Astrocyte (in vitro differentiated cells and primary cell): ENCODE data around the gene NRF1. TPM values are rescaled to one million over a fixed set of nuclear protein-coding genes. Genes with fewer than 3 reads are reported as not detected.

ENCODE experiments used
- DNase-seq: peaks from one replicate; pipeline ENCODE4 v3.0.0-alpha.2; 2010; ENCODE audit warnings: low read depth
- FAIRE-seq: peaks from 2 replicates; lab custom pipeline; 2011; peaks lifted over from hg19 to GRCh38; lab: Jason Lieb, UNC
- H2AFZ ChIP-seq: 2 replicates; pipeline ENCODE4 v1.6.0; 2012; ENCODE audit warnings: low read depth, low read length, inconsistent platforms
- H3K27ac ChIP-seq: 2 replicates; pipeline ENCODE4 v1.5.1; 2011; ENCODE audit warnings: low read depth, low read length, inconsistent platforms
- H3K27me3 ChIP-seq: 2 replicates; pipeline ENCODE4 v1.6.0; 2011; ENCODE audit warnings: low read length, inconsistent platforms; ENCODE audit not compliant: insufficient read depth
- H3K36me3 ChIP-seq: 2 replicates; pipeline ENCODE4 v1.5.1; 2011; ENCODE audit warnings: low read length, inconsistent platforms; ENCODE audit not compliant: insufficient read depth
- H3K4me1 ChIP-seq: 2 replicates; pipeline ENCODE4 v1.5.1; 2011; ENCODE audit warnings: low read length, inconsistent platforms; ENCODE audit not compliant: insufficient read depth
- H3K4me2 ChIP-seq: 2 replicates; pipeline ENCODE4 v1.6.0; 2012; ENCODE audit warnings: low read length, inconsistent platforms
- H3K4me3 ChIP-seq: 2 replicates; pipeline ENCODE4 v1.5.1; 2011; ENCODE audit warnings: low read depth, mild to moderate bottlenecking, low read length, inconsistent platforms; ENCODE audit not compliant: insufficient read depth
- H3K79me2 ChIP-seq: 2 replicates; pipeline ENCODE4 v1.6.0; 2012; ENCODE audit warnings: mild to moderate bottlenecking, low read length, inconsistent platforms; ENCODE audit not compliant: insufficient read depth
- H3K9ac ChIP-seq: 2 replicates; pipeline ENCODE4 v1.6.0; 2012; ENCODE audit warnings: mild to moderate bottlenecking, low read length, inconsistent platforms
- H3K9me3 ChIP-seq: 2 replicates; pipeline ENCODE4 v1.5.1; 2012; ENCODE audit warnings: low read depth, mild to moderate bottlenecking, low read length, inconsistent platforms; ENCODE audit not compliant: insufficient read depth
- H4K20me1 ChIP-seq: 2 replicates; pipeline ENCODE4 v1.6.0; 2012; ENCODE audit warnings: low read length, inconsistent platforms; ENCODE audit not compliant: insufficient read depth
- H3K27ac Mint-ChIP-seq: one replicate; pipeline ENCODE4 v1.8.0; 2021; ENCODE audit warnings: mild to moderate bottlenecking, mixed read lengths; ENCODE audit not compliant: unreplicated experiment
- H3K27me3 Mint-ChIP-seq: one replicate; pipeline ENCODE4 v1.8.0; 2021; ENCODE audit warnings: low read depth, mixed read lengths; ENCODE audit not compliant: unreplicated experiment
- H3K36me3 Mint-ChIP-seq: one replicate; pipeline ENCODE4 v1.8.0; 2021; ENCODE audit warnings: low read depth, mixed read lengths; ENCODE audit not compliant: unreplicated experiment
- H3K4me1 Mint-ChIP-seq: one replicate; pipeline ENCODE4 v1.8.0; 2021; ENCODE audit warnings: low read depth, mixed read lengths; ENCODE audit not compliant: unreplicated experiment
- H3K4me3 Mint-ChIP-seq: one replicate; pipeline ENCODE4 v1.8.0; 2021; ENCODE audit warnings: mild to moderate bottlenecking, moderate library complexity, mixed read lengths; ENCODE audit not compliant: unreplicated experiment
- H3K9me3 Mint-ChIP-seq: one replicate; pipeline ENCODE4 v1.8.0; 2021; ENCODE audit warnings: mild to moderate bottlenecking, mixed read lengths; ENCODE audit not compliant: unreplicated experiment
- CTCF ChIP-seq: IDR thresholded peaks from 2 replicates; pipeline ENCODE4 v1.5.1; 2011; ENCODE audit warnings: low read depth, mild to moderate bottlenecking, inconsistent platforms, low read length, moderate library complexity; ENCODE audit not compliant: insufficient read depth
- EZH2 ChIP-seq: IDR thresholded peaks from 2 replicates; pipeline ENCODE4 v1.6.1; 2012; ENCODE audit warnings: mild to moderate bottlenecking, low read length, inconsistent platforms; ENCODE audit not compliant: insufficient read depth
- total RNA-seq: library from RNA; stranded (reverse); gene quantifications from 2 replicates; pipeline ENCODE4 v1.2.1, GENCODE V29; 2021

The NRF1 gene
- total RNA-seq, 1 donor from 2014 or later, result 12.7 TPM

DNA sequence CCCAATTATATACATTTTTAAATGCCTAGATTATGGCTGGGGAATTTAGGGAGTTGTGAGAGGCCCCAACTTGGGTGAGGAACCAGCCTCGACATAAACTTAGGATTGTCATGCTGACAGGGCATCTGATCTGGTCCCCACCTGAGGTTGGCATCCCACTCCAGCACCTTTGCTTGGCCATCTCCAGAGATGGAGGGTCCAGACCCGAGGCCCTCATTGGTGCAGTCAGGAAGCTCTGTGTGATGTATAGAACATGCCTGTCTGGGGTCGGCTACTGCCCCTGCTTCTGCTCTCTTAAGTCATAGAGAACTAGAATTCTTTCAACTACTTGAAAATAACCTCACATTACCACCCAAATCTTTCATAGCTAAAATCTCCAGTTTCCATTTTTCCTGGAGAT is 153.8 kb downstream of the NRF1 start:
- no peak for FAIRE-seq

DNA sequence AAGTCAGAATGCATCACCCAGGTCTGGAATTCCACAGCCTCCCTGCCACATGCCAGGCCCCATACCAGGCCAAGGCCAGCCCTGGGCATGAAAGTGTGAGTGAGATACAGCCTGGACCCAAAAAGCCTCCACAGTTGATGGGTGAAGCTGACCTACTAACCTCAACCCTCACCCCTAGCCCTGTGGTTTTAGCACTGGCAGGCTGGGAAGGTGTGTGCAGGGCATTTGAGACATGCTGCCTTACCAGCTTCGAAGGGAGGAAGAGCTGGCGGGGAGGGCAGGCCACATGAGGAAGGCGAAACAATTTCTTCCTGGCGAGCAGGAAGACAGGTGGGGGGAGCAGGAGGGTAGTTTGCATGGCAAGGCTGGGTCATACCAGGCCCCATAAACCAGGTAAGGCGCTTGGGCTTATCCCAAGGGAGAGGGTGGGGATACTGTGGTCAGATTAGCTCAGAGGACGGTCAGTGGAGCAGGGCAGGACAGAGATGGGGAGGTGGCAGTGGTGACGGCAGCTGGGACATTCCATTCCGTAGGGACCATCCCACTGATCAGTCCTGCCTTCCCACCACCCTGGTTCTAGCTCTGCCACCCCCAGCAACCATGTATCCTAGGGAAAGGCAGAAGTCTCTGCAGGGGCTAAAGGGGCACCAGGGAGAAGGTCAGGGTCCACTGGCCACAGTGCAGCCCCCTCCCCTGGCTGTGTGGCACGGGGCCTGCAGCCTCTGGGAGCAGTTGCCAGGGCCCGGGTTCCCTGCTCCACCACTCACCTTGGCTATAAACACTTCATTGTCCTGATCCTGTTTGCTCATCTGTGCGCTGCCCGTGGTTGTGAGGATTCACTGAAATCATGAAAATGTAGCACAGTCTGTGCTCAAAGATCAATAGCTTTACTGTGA is 155.8 kb downstream of the NRF1 start:
- FAIRE-seq (no peak), DNase-seq (no peak)
- H3K9me3 ChIP-seq, result no peaks in the 10 kb centered on the region
- H3K9ac ChIP-seq, result no peak overlapping the region
- no peak overlapping the region for H2AFZ ChIP-seq
- H3K27ac Mint-ChIP-seq, result no peak overlapping the region
- no peaks in the 10 kb centered on the region for H4K20me1 ChIP-seq
- H3K27me3 ChIP-seq, result peaks cover 2% of the 10 kb centered on the region
- no peak overlapping the region for H3K27ac ChIP-seq
- no peaks in the 10 kb centered on the region for H3K4me1 Mint-ChIP-seq
- no peaks in the 10 kb centered on the region for H3K4me1 ChIP-seq
- H3K36me3 Mint-ChIP-seq, result no peaks in the 10 kb centered on the region
- H3K4me3 ChIP-seq, result no peak overlapping the region
- H3K27me3 Mint-ChIP-seq, result peaks cover 2% of the 10 kb centered on the region
- no peaks in the 10 kb centered on the region for H3K36me3 ChIP-seq
- no peak overlapping the region for H3K4me2 ChIP-seq
- H3K9me3 Mint-ChIP-seq, result no peaks in the 10 kb centered on the region
- TF ChIP-seq EZH2 (no peak), CTCF (no peak)
- no peaks in the 10 kb centered on the region for H3K79me2 ChIP-seq
- H3K4me3 Mint-ChIP-seq, result no peak overlapping the region

More for the DNA sequence above, 153.8 kb downstream of the NRF1 start:
- H3K27ac Mint-ChIP-seq, result no peak overlapping the region
- Histone ChIP-seq H3K4me3 (no peak overlapping the region), H3K9ac (no peak overlapping the region), H3K79me2 (no peaks in the 10 kb centered on the region), H3K4me2 (no peak overlapping the region), H3K27ac (no peak overlapping the region), H3K36me3 (no peaks in the 10 kb centered on the region), H2AFZ (no peak overlapping the region), H3K9me3 (no peaks in the 10 kb centered on the region), H4K20me1 (no peaks in the 10 kb centered on the region), H3K27me3 (no peaks in the 10 kb centered on the region), H3K4me1 (no peaks in the 10 kb centered on the region)
- no peak overlapping the region for H3K4me3 Mint-ChIP-seq
- H3K9me3 Mint-ChIP-seq, result no peaks in the 10 kb centered on the region
- no peak for DNase-seq
- TF ChIP-seq EZH2 (no peak), CTCF (no peak)
- no peaks in the 10 kb centered on the region for H3K4me1 Mint-ChIP-seq
- H3K27me3 Mint-ChIP-seq, result peaks cover 2% of the 10 kb centered on the region
- H3K36me3 Mint-ChIP-seq, result no peaks in the 10 kb centered on the region
